A673 (cell line): ENCODE results near the gene CTDNEP1.

Source experiments
- CTCF ChIP-seq: fragments of 300-800, 200-600 bp; sonication (generic); conservative IDR thresholded peaks from 2 replicates; pipeline ENCODE4 v1.5.1; 2017; ENCODE audit warnings: low read depth, mild to moderate bottlenecking, antibody characterized with exemption, low read length, moderate library complexity, mixed read lengths
- EZH2 ChIP-seq: fragments of 200-600 bp; sonication (generic); IDR thresholded peaks from 2 replicates; pipeline ENCODE4 v1.6.1; 2017; ENCODE audit warnings: borderline replicate concordance, low read depth, mild to moderate bottlenecking, mixed read lengths, antibody characterized with exemption, low read length; ENCODE audit not compliant: poor library complexity, severe bottlenecking

DNA sequence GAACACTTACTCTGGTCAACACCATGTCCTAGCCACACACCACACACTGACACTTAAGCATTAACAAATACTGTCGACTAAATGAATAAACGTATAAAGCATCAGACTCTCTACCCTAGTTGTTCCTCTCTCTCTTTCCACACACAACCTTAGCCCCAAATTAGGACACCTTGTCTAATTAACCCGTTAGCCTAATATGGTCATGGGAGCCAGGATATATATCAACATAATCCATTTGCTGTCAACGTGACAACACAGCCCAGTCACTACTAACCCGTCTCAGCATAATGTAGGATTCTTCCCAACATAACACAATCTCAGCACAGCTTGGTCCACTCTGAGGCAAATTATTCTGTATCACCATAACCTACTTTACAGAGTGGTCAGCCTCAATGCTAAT, 19.4 kb downstream of the CTDNEP1 start:
- no peak for TF ChIP-seq CTCF
- TF ChIP-seq EZH2, result no peak
